GM23248 (cell line): Measurements from ENCODE around the gene FAM50B. TPM values are rescaled to one million over a fixed set of nuclear protein-coding genes. Genes with fewer than 3 reads are reported as not detected.

Experiments used
- DNase-seq: peaks from one replicate; pipeline ENCODE4 v3.0.0-alpha.2; 2015
- H2AFZ ChIP-seq: fragments of 200-600 bp; sonication (generic); 2 replicates; pipeline ENCODE4 v1.6.1; 2016; ENCODE audit warnings: antibody characterized with exemption
- H3F3A ChIP-seq: fragments of 200-600 bp; sonication (generic); 2 replicates; pipeline ENCODE4 v1.6.1; 2016; ENCODE audit warnings: mild to moderate bottlenecking, antibody characterized with exemption, mixed run types; ENCODE audit not compliant: insufficient read depth
- H3K27ac ChIP-seq: fragments of 200-600 bp; sonication (generic); 2 replicates; pipeline ENCODE4 v1.5.1; 2016; ENCODE audit warnings: mild to moderate bottlenecking
- H3K27me3 ChIP-seq: fragments of 200-600 bp; sonication (generic); replicated peaks from 2 replicates; pipeline ENCODE4 v1.6.1; 2016; ENCODE audit warnings: mild to moderate bottlenecking; ENCODE audit not compliant: insufficient read depth
- H3K36me3 ChIP-seq: fragments of 200-600 bp; sonication (generic); 2 replicates; pipeline ENCODE4 v1.6.1; 2016; ENCODE audit warnings: low read depth, mild to moderate bottlenecking
- H3K4me1 ChIP-seq: fragments of 200-600 bp; sonication (generic); 2 replicates; pipeline ENCODE4 v1.6.1; 2016; ENCODE audit warnings: mild to moderate bottlenecking; ENCODE audit not compliant: insufficient read depth
- H3K4me2 ChIP-seq: fragments of 200-600 bp; sonication (generic); one replicate; pipeline ENCODE4 v1.6.1; 2016; ENCODE audit warnings: mild to moderate bottlenecking; ENCODE audit not compliant: unreplicated experiment
- H3K4me3 ChIP-seq: fragments of 200-600 bp; sonication (generic); 2 replicates; pipeline ENCODE4 v1.5.1; 2016; ENCODE audit warnings: mild to moderate bottlenecking
- H3K79me2 ChIP-seq: fragments of 200-600 bp; sonication (generic); 2 replicates; pipeline ENCODE4 v1.6.1; 2016; ENCODE audit warnings: mild to moderate bottlenecking; ENCODE audit not compliant: insufficient read depth
- H3K9ac ChIP-seq: fragments of 200-600 bp; sonication (generic); 2 replicates; pipeline ENCODE4 v1.6.1; 2016; ENCODE audit warnings: mild to moderate bottlenecking
- H3K9me2 ChIP-seq: fragments of 200-600 bp; sonication (generic); 2 replicates; pipeline ENCODE4 v1.6.1; 2016; ENCODE audit warnings: mixed run types, mild to moderate bottlenecking, moderate library complexity; ENCODE audit not compliant: insufficient read depth
- H3K9me3 ChIP-seq: fragments of 200-600 bp; sonication (generic); one replicate; pipeline ENCODE4 v1.6.1; 2017; ENCODE audit warnings: low read depth
- H4K20me1 ChIP-seq: fragments of 200-600 bp; sonication (generic); 2 replicates; pipeline ENCODE4 v1.6.0; 2016; ENCODE audit not compliant: insufficient read depth
- EZH2 ChIP-seq: fragments of 200-600 bp; sonication (generic); IDR thresholded peaks from 2 replicates; pipeline ENCODE4 v1.6.1; 2018; ENCODE audit warnings: antibody characterized with exemption, mild to moderate bottlenecking; ENCODE audit not compliant: insufficient read depth, poor library complexity, severe bottlenecking
- EZH2phosphoT487 ChIP-seq: fragments of 200-600 bp; sonication (generic); IDR thresholded peaks from 2 replicates; pipeline ENCODE4 v1.6.1; 2018; ENCODE audit warnings: antibody characterized with exemption, moderate library complexity, mild to moderate bottlenecking, low read depth; ENCODE audit not compliant: insufficient read depth
- WGBS, 2 experiments: methylation state at CpG; one replicate each; pipeline ENCODE4 v1.1.6; 2015 to 2017; ENCODE audit warnings: low lambda C conversion rate in 2 of 2, low coverage in 1 of 2; ENCODE audit errors: missing lambda C conversion rate in 2 of 2; 5-methylcytosine and 5-hydroxymethylcytosine counted together
- in situ Hi-C: fragments of 300-500 bp; cut with MboI; formaldehyde crosslinking; loops from 2 replicates; pipeline ENCODE4 v1.15.0; 2020
- polyA plus RNA-seq: library from polyadenylated mRNA; unstranded; fragments of >200 nt; fragmentation: Nextera tagmentation; extraction: Ambion mirVana; gene quantifications from 2 replicates; pipeline ENCODE4 v1.2.1, GENCODE V29; 2016
- total RNA-seq: library from RNA; depleted of rRNA; stranded (reverse); fragments of >200 nt; shearing (Covaris generic); gene quantifications from 2 replicates; pipeline ENCODE4 v1.2.3, GENCODE V29; 2014

Gene FAM50B
- total and polyA plus RNA-seq, 2 experiments from 2014 or later = 7.6 to 12.1 TPM

GRCh38 chr6:3848380-3848779 lies 793 bp upstream of the FAM50B start:
- in situ Hi-C loops = no loop called here
- Histone ChIP-seq H2AFZ (peak overlapping the region; percentile 55), H3K4me2 (peak overlapping the region; percentile 83), H3K4me3 (peak overlapping the region; percentile 63), H3K27ac (peak overlapping the region; percentile 92), H3K9ac (peak overlapping the region; percentile 81), H3K4me1 (peaks cover 14% of the 10 kb centered on the region), H3K27me3 (no peaks in the 10 kb centered on the region), H3K9me3 (no peaks in the 10 kb centered on the region), H3K9me2 (no peaks in the 10 kb centered on the region), H3K36me3 (no peaks in the 10 kb centered on the region), H3K79me2 (peaks cover 11% of the 10 kb centered on the region), H4K20me1 (no peaks in the 10 kb centered on the region), H3F3A (peaks cover 6% of the 10 kb centered on the region)
- TF ChIP-seq EZH2 (no peak), EZH2phosphoT487 (no peak)
- peak; percentile 85 for DNase-seq
- 60 to 67% methylated on average over 9 of the region's 9 CpGs for WGBS, 2 experiments

DNA sequence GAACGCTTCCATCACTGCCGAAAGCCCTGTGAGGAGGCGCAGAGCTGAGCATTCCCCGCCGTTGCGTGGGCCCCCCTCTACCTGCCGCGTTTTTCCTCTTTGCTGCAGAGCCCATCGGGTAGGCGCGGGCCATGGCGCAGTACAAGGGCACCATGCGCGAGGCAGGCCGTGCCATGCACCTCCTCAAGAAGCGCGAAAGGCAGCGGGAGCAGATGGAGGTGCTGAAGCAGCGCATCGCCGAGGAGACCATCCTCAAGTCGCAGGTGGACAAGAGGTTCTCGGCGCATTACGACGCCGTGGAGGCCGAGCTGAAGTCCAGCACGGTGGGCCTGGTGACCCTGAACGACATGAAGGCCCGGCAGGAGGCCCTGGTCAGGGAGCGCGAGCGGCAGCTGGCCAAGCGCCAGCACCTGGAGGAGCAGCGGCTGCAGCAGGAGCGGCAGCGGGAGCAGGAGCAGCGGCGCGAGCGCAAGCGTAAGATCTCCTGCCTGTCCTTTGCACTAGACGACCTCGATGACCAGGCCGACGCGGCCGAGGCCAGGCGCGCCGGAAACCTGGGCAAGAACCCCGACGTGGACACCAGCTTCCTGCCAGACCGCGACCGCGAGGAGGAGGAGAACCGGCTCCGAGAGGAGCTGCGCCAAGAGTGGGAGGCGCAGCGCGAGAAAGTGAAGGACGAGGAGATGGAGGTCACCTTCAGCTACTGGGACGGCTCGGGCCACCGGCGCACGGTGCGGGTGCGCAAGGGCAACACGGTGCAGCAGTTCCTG lies 693 bp downstream of the FAM50B start:
- Histone ChIP-seq H3K4me3 (peak overlapping the region; percentile 69), H3K27me3 (no peaks in the 10 kb centered on the region), H3K4me2 (peak overlapping the region; percentile 45), H3F3A (no peaks in the 10 kb centered on the region), H3K9me2 (no peaks in the 10 kb centered on the region), H4K20me1 (no peaks in the 10 kb centered on the region), H3K4me1 (peaks cover 1% of the 10 kb centered on the region), H3K9ac (peak overlapping the region; percentile 56), H3K9me3 (no peaks in the 10 kb centered on the region), H3K79me2 (peaks cover 11% of the 10 kb centered on the region), H2AFZ (peak overlapping the region; percentile 67), H3K36me3 (no peaks in the 10 kb centered on the region), H3K27ac (0 out of 2 replicates have a peak overlapping the region, but pooled peaks have one; percentile 9)
- WGBS, 2 experiments = 51 to 74% methylated on average over 59 to 70 of the region's 73 CpGs
- peak; percentile 48 for DNase-seq
- TF ChIP-seq EZH2phosphoT487 (no peak), EZH2 (no peak)
- in situ Hi-C loops = no loop called here

- no peaks in the 10 kb centered on the region for H3K9me2 ChIP-seq
- H3F3A ChIP-seq = no peaks in the 10 kb centered on the region
- H3K4me3 ChIP-seq = no peak overlapping the region
- in situ Hi-C loops = no loop called here
- H3K4me1 ChIP-seq = no peaks in the 10 kb centered on the region
- H3K27ac ChIP-seq = no peak overlapping the region
- no peak overlapping the region for H3K4me2 ChIP-seq
- H2AFZ ChIP-seq = no peak overlapping the region
- no peaks in the 10 kb centered on the region for H4K20me1 ChIP-seq
- WGBS, 2 experiments = 97 to 98% methylated on average over 33 of the region's 33 CpGs
- peaks cover 11% of the 10 kb centered on the region for H3K79me2 ChIP-seq
- no peaks in the 10 kb centered on the region for H3K9me3 ChIP-seq
- no peak for DNase-seq
- no peak for TF ChIP-seq EZH2phosphoT487
- no peak for TF ChIP-seq EZH2
- no peaks in the 10 kb centered on the region for H3K36me3 ChIP-seq
- H3K27me3 ChIP-seq = no peaks in the 10 kb centered on the region
- no peak overlapping the region for H3K9ac ChIP-seq
Measured at GRCh38 chr6:3850451-3851203, 1.5 kb downstream of the FAM50B start.

DNA sequence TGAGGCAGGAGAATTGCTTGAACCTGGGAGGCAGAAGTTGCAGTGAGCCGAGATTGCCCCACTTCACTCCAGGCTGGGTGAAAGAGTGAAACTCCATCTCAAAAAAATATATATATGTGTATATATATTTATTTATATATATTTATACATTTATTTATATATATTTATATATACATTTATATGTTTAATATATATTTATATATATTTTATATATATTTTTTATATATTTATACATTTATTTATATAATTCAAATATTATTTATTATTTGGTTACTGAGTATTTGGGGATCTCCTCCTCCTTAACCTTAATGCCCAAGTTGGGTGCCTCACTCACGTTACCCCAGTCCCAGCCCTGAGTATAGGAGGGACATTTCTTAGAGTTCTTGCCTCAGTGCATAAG lies 2.7 kb downstream of the FAM50B start:
- H3K9me3 ChIP-seq = no peaks in the 10 kb centered on the region
- no peak overlapping the region for H3K9ac ChIP-seq
- H3K36me3 ChIP-seq = no peaks in the 10 kb centered on the region
- in situ Hi-C loops = no loop called here
- H3K4me1 ChIP-seq = no peaks in the 10 kb centered on the region
- peaks cover 11% of the 10 kb centered on the region for H3K79me2 ChIP-seq
- no peaks in the 10 kb centered on the region for H3K9me2 ChIP-seq
- DNase-seq = no peak
- H3K27ac ChIP-seq = no peak overlapping the region
- no peaks in the 10 kb centered on the region for H3F3A ChIP-seq
- no peaks in the 10 kb centered on the region for H3K27me3 ChIP-seq
- no peak overlapping the region for H3K4me3 ChIP-seq
- 48 to 50% methylated on average over 2 of the region's 2 CpGs for WGBS, 2 experiments
- no peak overlapping the region for H2AFZ ChIP-seq
- H4K20me1 ChIP-seq = no peaks in the 10 kb centered on the region
- no peak for TF ChIP-seq EZH2
- TF ChIP-seq EZH2phosphoT487 = no peak
- no peak overlapping the region for H3K4me2 ChIP-seq
